Measurements from ENCODE around the gene CNPY3.
"Not testable (repeated sequence)": the region's sequence is repeated elsewhere in the genome, so short reads cannot be mapped to it uniquely, and the experiment has no call there.

The CNPY3 gene

GRCh38 chr6:42928986-42929820 lies at the start of gene CNPY3:
CNPY3 (plus strand) TSS chr6:42929480; CDS start chr6:42929571, 91 bp downstream.
- DNase-seq, result peak; percentile 97

GRCh38 chr6:42880240-42880817 lies 49.0 kb upstream of the CNPY3 start:
- not testable (repeated sequence) for DNase-seq

GRCh38 chr6:42880871-42881270 lies 48.4 kb upstream of the CNPY3 start:
- DNase-seq, result not testable (repeated sequence)

GRCh38 chr6:42885702-42886101 lies 43.6 kb upstream of the CNPY3 start:
- no peak for DNase-seq

- DNase-seq, result not testable (repeated sequence)
Measured at GRCh38 chr6:42888201-42888600, 41.1 kb upstream of the CNPY3 start.

GRCh38 chr6:42889815-42890214 lies 39.5 kb upstream of the CNPY3 start:
- no peak for DNase-seq

- peak; percentile 96 for DNase-seq
Measured at GRCh38 chr6:42890311-42891198, 38.7 kb upstream of the CNPY3 start.

- DNase-seq, result no peak
Measured at GRCh38 chr6:42891199-42891722, 38.0 kb upstream of the CNPY3 start.

GRCh38 chr6:42894041-42894828 lies 35.0 kb upstream of the CNPY3 start:
- not testable (repeated sequence) for DNase-seq

- DNase-seq, result no peak
Measured at GRCh38 chr6:42896178-42896719, 33.0 kb upstream of the CNPY3 start.

GRCh38 chr6:42898891-42899361 lies 30.4 kb upstream of the CNPY3 start:
- DNase-seq, result no peak

- DNase-seq, result no peak
Measured at GRCh38 chr6:42899871-42900270, 29.4 kb upstream of the CNPY3 start.

GRCh38 chr6:42901538-42901957 lies 27.7 kb upstream of the CNPY3 start:
- DNase-seq, result peak; percentile 75

GRCh38 chr6:42902429-42903263 lies 26.6 kb upstream of the CNPY3 start:
- not testable (repeated sequence) for DNase-seq

GRCh38 chr6:42904467-42904866 lies 24.8 kb upstream of the CNPY3 start:
- DNase-seq, result no peak

GRCh38 chr6:42907336-42907735 lies 21.9 kb upstream of the CNPY3 start:
- no peak for DNase-seq

- no peak for DNase-seq
Measured at GRCh38 chr6:42909835-42910234, 19.4 kb upstream of the CNPY3 start.

- no peak for DNase-seq
Measured at GRCh38 chr6:42911171-42912021, 17.9 kb upstream of the CNPY3 start.

GRCh38 chr6:42914546-42914945 lies 14.7 kb upstream of the CNPY3 start:
- DNase-seq, result no peak

GRCh38 chr6:42915732-42916131 lies 13.5 kb upstream of the CNPY3 start, which contains the start of gene PTCRA:
PTCRA (plus strand) TSS chr6:42916053; CDS start chr6:42916070, 17 bp downstream.
- no peak for DNase-seq
